K562 (cell line): Measurements from ENCODE around the gene ITPR3. TPM values are rescaled to one million over a fixed set of nuclear protein-coding genes. Genes with fewer than 3 reads are reported as not detected.
A peak's percentile ranks its signal among the peaks of the same experiment; 100 is the strongest.

Experiments used
- ARHGAP35 ChIP-seq: fragments of 450-650 bp; IDR thresholded peaks from 2 replicates; pipeline ENCODE4 v1.6.1; 2018; ENCODE audit not compliant: partially characterized antibody
- CTBP1 ChIP-seq: fragments of 450-650 bp; IDR thresholded peaks from 2 replicates; pipeline ENCODE4 v1.6.1; 2016; ENCODE audit warnings: borderline replicate concordance
- ESRRB ChIP-seq: fragments of 250-450 bp; sonication (Bioruptor Pico); IDR thresholded peaks from 2 replicates; pipeline ENCODE4 v1.5.0; 2020; ENCODE audit warnings: mild to moderate bottlenecking, moderate library complexity, borderline replicate concordance
- ETV6 ChIP-seq, 3 experiments: fragments of 150-350 bp in 1 of 3; sonication (generic) in 1 of 3; formaldehyde crosslinking in 1 of 3; IDR thresholded peaks; 2 replicates each; pipeline versions ENCODE4 v1.6.1 to v1.8.0; 2014 to 2022; ENCODE audit warnings: borderline replicate concordance in 2 of 3, low read depth in 2 of 3, antibody characterized with exemption in 1 of 3, low read length in 1 of 3, mild to moderate bottlenecking in 1 of 3, missing genetic modification reagents in 1 of 3
- JUND ChIP-seq, 2 experiments: IDR thresholded peaks; 2 replicates in 1 of 2; 3 replicates in 1 of 2; pipeline ENCODE4 v1.6.1; 2011; ENCODE audit warnings: borderline replicate concordance in 2 of 2, low read depth in 2 of 2, low read length in 2 of 2, improper control_type of control experiment in 1 of 2, missing biosample characterization in 1 of 2, missing genetic modification characterization in 1 of 2, missing genetic modification reagents in 1 of 2
- MYC ChIP-seq, 2 experiments: fragments of 250-450 bp in 1 of 2; sonication (Bioruptor Pico) in 1 of 2; IDR thresholded peaks; 2 replicates each; pipeline versions ENCODE4 v1.5.1 to v1.6.1; 2012 to 2021; ENCODE audit warnings: low read depth in 2 of 2, borderline replicate concordance in 1 of 2, improper control_type of control experiment in 1 of 2, low read length in 1 of 2, mild to moderate bottlenecking in 1 of 2, moderate library complexity in 1 of 2
- PHF8 ChIP-seq: fragments of 200-600 bp; sonication (generic); IDR thresholded peaks from 2 replicates; pipeline ENCODE4 v1.6.1; 2012; ENCODE audit warnings: mixed run types, mild to moderate bottlenecking, inconsistent platforms, low read length, moderate library complexity, borderline replicate concordance
- POLR2A ChIP-seq: fragments of 450-650 bp; conservative IDR thresholded peaks from 2 replicates; pipeline ENCODE4 v1.6.1; 2016
- SRF ChIP-seq, 2 experiments: fragments of 250-450, 450-650 bp in 1 of 2; sonication (Bioruptor Pico) in 1 of 2; sonication (generic) in 1 of 2; formaldehyde crosslinking; IDR thresholded peaks; 2 replicates each; pipeline versions ENCODE4 v1.5.0 to v1.5.1; 2020 to 2022; ENCODE audit warnings: mild to moderate bottlenecking in 1 of 2, missing genetic modification reagents in 1 of 2
- SUPT5H ChIP-seq: fragments of 450-650 bp; IDR thresholded peaks from 2 replicates; pipeline ENCODE4 v1.6.1; 2016
- TFAM ChIP-seq: fragments of 250-450 bp; sonication (Bioruptor Pico); conservative IDR thresholded peaks from 2 replicates; pipeline ENCODE4 v1.5.0; 2021; ENCODE audit warnings: mild to moderate bottlenecking, moderate library complexity
- VEZF1 ChIP-seq: fragments of 200-800 bp; sonication (Bioruptor generic); IDR thresholded peaks from 2 replicates; pipeline ENCODE4 v1.6.1; 2017; ENCODE audit warnings: missing genetic modification characterization, missing compliant biosample characterization
- XRCC5 ChIP-seq: fragments of 200-400 bp; formaldehyde crosslinking; IDR thresholded peaks from 2 replicates; pipeline ENCODE4 v1.6.1; 2017; ENCODE audit warnings: low read depth, mild to moderate bottlenecking, low read length
- ZBTB11 ChIP-seq, 3 experiments: fragments of 200-800 bp in 1 of 3; fragments of 250-450 bp in 1 of 3; fragments of 450-650 bp in 1 of 3; sonication (Bioruptor Pico) in 1 of 3; sonication (Bioruptor generic) in 1 of 3; formaldehyde crosslinking in 1 of 3; IDR thresholded peaks; 2 replicates each; pipeline versions ENCODE4 v1.6.1 to v1.8.0; 2016 to 2022; ENCODE audit warnings: mild to moderate bottlenecking in 2 of 3, missing genetic modification characterization in 2 of 3, missing compliant biosample characterization in 1 of 3, moderate library complexity in 1 of 3
- ZNF24 ChIP-seq: fragments of 450-650 bp; IDR thresholded peaks from 2 replicates; pipeline ENCODE4 v1.6.1; 2016
- ZNF324 ChIP-seq: fragments of 250-450 bp; sonication (Bioruptor Pico); IDR thresholded peaks from 2 replicates; pipeline ENCODE4 v1.4.0; 2020; ENCODE audit warnings: mild to moderate bottlenecking
- ZNF512 ChIP-seq: IDR thresholded peaks from 2 replicates; pipeline ENCODE4 v1.6.1; 2016; ENCODE audit warnings: missing genetic modification characterization, missing compliant biosample characterization
- polyA plus RNA-seq, 8 experiments: library from polyadenylated mRNA; depleted of rRNA in 4 of 8; stranded (reverse) in 5 of 8; unstranded in 3 of 8; fragments of >200 nt; fragmentation: Nextera tagmentation in 2 of 8; fragmentation: Illumina TruSeq in 1 of 8; extraction: Ambion mirVana in 2 of 8; extraction: Trizol in 1 of 8; gene quantifications; 2 replicates each; pipeline versions ENCODE4 v1.2.1 to v1.2.3, GENCODE V29; 2011 to 2014; ENCODE audit warnings: inconsistent platforms in 1 of 8, missing spikeins in 1 of 8
- total RNA-seq, 7 experiments: library from RNA; depleted of rRNA in 6 of 7; stranded (reverse); fragments of >200 nt in 6 of 7; fragmentation: Illumina TruSeq in 2 of 7; extraction: Trizol in 2 of 7; gene quantifications; 2 replicates each; pipeline versions ENCODE4 v1.2.1 to v1.2.3, GENCODE V29; 2011 to 2021; ENCODE audit warnings: low replicate concordance in 1 of 7
- TF ChIP-seq, protein P1 (sequence below): sonication (generic); formaldehyde crosslinking; IDR thresholded peaks from 2 replicates; pipeline ENCODE4 v1.9.0; 2022; ENCODE audit warnings: mild to moderate bottlenecking, missing genetic modification reagents

The ITPR3 gene
- total and polyA plus RNA-seq, 9 of the 15 experiments (the other 6 are each of a cell fraction or from before 2014, with no cell fraction given), result 0.39 to 35.7 (median 13.2) TPM

GRCh38 chr6:33620856-33621710 is at the start of gene ITPR3 (continued):
- TF ChIP-seq ZNF512 (tag) (no peak), POLR2A (peak; percentile 58), PHF8 (peak; percentile 57; the same call in 1 of the 2 replicates), XRCC5 (0 out of 2 replicates have a peak, but pooled peaks have one; percentile 46), MYC (IDR thresholded peaks at IDR 0.05; ENCODE audit: low read depth, low read length) (peak; percentile 76), MYC (CRISPR knock-in tag; IDR thresholded peaks at IDR 0.05; ENCODE audit: borderline replicate concordance, low read depth) (no peak), ESRRB (CRISPR knock-in tag) (no peak), ZNF24 (no peak), ZNF324 (no peak), JUND (IDR thresholded peaks at IDR 0.05; ENCODE audit: borderline replicate concordance, low read depth, low read length) (no peak), JUND (tag; IDR thresholded peaks at IDR 0.05; ENCODE audit: borderline replicate concordance, low read depth, low read length) (no peak), VEZF1 (CRISPR knock-in tag) (peak; percentile 84), ZBTB11 (CRISPR knock-in tag; IDR thresholded peaks at IDR 0.05) (peak in 1 of 3 experiments; percentile 25; a peak in 1 of 6 replicates), SUPT5H (peak; percentile 46; the same call in 1 of the 2 replicates), SRF (CRISPR knock-in tag; IDR thresholded peaks at IDR 0.05) (no peak), ARHGAP35 (no peak), CTBP1 (peak; percentile 68), TFAM (CRISPR knock-in tag) (no peak), ETV6 (IDR thresholded peaks at IDR 0.05; ENCODE audit: borderline replicate concordance in 1 of 2, low read depth in 2 of 2, low read length in 1 of 2) (no peak), ETV6 (CRISPR knock-in tag; IDR thresholded peaks at IDR 0.05; ENCODE audit: borderline replicate concordance) (no peak)
- TF ChIP-seq, protein P1, sequence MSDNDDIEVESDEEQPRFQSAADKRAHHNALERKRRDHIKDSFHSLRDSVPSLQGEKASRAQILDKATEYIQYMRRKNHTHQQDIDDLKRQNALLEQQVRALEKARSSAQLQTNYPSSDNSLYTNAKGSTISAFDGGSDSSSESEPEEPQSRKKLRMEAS (CRISPR knock-in tag), result peak; percentile 73
